NB4 (cell line): Measurements from ENCODE around the gene COL4A1.

Source experiments
- CTCF ChIP-seq: IDR thresholded peaks from one replicate; pipeline ENCODE4 v1.5.1; 2012; ENCODE audit warnings: low read depth, low read length
- POLR2A ChIP-seq: IDR thresholded peaks from 2 replicates; pipeline ENCODE4 v1.6.1; 2011; ENCODE audit warnings: mild to moderate bottlenecking; ENCODE audit not compliant: insufficient read length; ENCODE audit errors: extremely low read depth

GRCh38 chr13:110182461-110182860 is 124.5 kb downstream of the COL4A1 start:
- TF ChIP-seq CTCF (no peak), POLR2A (no peak)
